GM06990 (cell line): ENCODE data around the gene KCNK5.

Source experiments
- DNase-seq: peaks from one replicate; pipeline ENCODE4 v3.0.0-alpha.2; 2011; ENCODE audit not compliant: insufficient read length; ENCODE audit errors: extremely low read depth
- H3K27me3 ChIP-seq: replicated peaks from 2 replicates; pipeline ENCODE4 v1.6.0; 2011; ENCODE audit warnings: low read length; ENCODE audit not compliant: control insufficient read depth, insufficient read depth
- H3K36me3 ChIP-seq: 2 replicates; pipeline ENCODE4 v1.5.1; 2011; ENCODE audit warnings: low read length; ENCODE audit not compliant: control insufficient read depth, insufficient read depth
- H3K4me3 ChIP-seq: replicated peaks from 2 replicates; pipeline ENCODE4 v1.5.1; 2011; ENCODE audit warnings: low read depth, mild to moderate bottlenecking, control low read depth, low read length
- TF ChIP-seq, protein P1 (sequence below): IDR thresholded peaks from 2 replicates; pipeline ENCODE4 v1.5.1; 2011; ENCODE audit warnings: low read length, control low read depth, mild to moderate bottlenecking, inconsistent platforms; ENCODE audit not compliant: insufficient read depth, poor library complexity, severe bottlenecking

The KCNK5 gene

DNA sequence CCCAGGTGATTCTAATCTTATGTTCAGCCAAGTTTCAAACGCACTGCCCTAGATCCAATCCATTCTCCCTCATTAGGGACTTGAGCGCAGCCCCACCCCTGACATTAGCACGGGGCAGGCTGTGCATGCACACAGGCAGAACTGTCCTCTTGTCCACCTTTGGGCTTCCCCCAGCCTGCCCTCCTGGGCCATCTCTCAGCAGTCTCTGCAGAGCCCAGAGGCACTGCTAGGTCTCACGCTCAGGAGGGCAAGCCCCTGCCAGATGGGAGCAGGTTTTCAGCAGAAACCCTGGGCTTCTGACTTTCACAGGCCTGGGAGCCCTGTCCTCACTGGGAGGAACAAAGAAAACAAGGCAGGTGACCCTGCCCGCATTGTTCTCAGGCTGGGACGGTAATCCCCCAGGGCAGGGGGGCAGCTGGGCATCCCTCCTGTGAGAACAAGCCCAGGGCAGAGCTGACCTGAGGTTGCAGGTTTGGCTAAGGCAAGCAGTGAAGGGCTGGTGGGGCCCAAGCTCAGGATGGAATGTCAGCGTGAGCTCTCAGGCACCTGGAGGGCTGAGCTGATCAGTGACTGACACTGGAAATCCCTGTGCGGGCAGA, 24.5 kb downstream of the KCNK5 start:
- TF ChIP-seq, protein P1, sequence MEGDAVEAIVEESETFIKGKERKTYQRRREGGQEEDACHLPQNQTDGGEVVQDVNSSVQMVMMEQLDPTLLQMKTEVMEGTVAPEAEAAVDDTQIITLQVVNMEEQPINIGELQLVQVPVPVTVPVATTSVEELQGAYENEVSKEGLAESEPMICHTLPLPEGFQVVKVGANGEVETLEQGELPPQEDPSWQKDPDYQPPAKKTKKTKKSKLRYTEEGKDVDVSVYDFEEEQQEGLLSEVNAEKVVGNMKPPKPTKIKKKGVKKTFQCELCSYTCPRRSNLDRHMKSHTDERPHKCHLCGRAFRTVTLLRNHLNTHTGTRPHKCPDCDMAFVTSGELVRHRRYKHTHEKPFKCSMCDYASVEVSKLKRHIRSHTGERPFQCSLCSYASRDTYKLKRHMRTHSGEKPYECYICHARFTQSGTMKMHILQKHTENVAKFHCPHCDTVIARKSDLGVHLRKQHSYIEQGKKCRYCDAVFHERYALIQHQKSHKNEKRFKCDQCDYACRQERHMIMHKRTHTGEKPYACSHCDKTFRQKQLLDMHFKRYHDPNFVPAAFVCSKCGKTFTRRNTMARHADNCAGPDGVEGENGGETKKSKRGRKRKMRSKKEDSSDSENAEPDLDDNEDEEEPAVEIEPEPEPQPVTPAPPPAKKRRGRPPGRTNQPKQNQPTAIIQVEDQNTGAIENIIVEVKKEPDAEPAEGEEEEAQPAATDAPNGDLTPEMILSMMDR: no peak
- no peaks in the 10 kb centered on the region for H3K27me3 ChIP-seq
- DNase-seq: no peak
- no peak overlapping the region for H3K4me3 ChIP-seq
- H3K36me3 ChIP-seq: no peaks in the 10 kb centered on the region

DNA sequence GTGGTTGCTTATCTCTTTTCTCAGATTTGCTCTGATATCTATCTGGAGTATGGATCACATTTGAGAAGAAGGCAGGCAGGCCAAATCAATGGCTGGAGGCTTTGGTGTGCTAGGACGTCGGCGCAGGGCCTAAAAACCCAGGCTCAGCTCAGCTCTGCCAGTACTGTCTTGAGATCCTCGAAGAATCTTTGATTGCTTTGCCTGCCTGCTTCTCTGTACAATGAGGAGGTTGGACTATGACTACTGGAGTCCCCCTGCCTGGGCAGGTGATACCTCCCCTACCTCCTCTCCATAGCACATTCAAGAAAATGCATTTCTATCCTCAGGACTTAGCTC, 25.1 kb downstream of the KCNK5 start:
- Histone ChIP-seq H3K36me3 (no peaks in the 10 kb centered on the region), H3K27me3 (no peaks in the 10 kb centered on the region), H3K4me3 (no peak overlapping the region)
- TF ChIP-seq, protein P1: no peak
- DNase-seq: no peak

DNA sequence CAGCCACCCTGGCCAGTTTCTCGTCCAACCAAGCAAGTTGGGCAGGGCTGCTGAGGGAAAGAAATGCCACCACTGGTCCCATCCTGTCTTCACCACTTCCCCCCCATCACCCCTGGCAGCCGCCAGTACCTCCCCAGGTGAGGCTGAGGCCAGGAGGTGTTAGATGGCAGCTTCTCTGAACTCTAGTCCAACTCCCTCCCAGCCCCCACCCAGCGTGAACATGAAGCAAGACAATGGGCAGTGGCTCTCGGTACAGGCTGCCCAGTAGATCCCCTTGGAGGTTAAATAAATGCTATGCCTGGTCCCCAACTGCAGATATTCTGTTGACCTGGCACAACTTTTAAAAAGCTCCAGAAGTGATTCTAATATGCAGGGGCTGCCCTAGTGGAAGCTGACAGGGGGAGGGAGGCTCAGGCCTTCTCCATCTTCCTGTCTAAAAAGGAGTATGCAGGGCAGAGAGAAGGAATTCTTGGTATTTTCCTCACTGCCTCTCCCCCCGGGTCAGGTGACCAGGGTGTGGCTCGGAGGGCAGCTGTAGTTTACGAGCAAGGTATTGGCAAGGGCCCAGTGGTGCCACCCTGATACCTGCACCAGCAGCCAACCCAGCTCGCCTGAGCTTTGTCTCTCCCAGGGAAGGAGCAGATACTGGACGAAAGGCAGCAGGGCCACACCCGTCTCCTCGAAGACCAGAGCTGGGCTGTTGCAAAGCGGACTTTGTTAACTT, 25.7 kb downstream of the KCNK5 start:
- H3K4me3 ChIP-seq: no peak overlapping the region
- no peaks in the 10 kb centered on the region for H3K27me3 ChIP-seq
- no peak for DNase-seq
- TF ChIP-seq, protein P1: no peak
- no peaks in the 10 kb centered on the region for H3K36me3 ChIP-seq

DNA sequence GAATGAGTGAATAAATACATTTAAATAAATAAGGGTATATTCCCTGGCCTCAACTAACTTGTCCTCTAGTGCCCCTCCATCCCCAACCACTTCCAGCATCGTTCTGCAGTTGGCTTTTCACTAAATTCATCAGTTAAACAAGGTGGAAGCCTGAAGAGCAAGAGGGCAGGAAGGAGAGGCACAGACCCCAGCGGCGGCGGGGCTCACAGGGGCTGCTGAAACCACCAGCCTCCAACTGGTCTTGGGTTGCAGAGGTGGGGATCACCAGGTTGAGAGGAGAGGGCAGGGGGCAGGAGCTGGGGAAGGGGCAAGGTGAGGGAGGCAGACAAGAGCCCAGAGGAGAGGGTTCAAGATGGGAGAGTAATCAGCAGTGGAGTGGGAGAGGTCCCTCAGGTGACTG, 27.1 kb downstream of the KCNK5 start:
- TF ChIP-seq, protein P1: no peak
- H3K27me3 ChIP-seq: no peaks in the 10 kb centered on the region
- H3K36me3 ChIP-seq: no peaks in the 10 kb centered on the region
- no peak for DNase-seq
- H3K4me3 ChIP-seq: no peak overlapping the region

DNA sequence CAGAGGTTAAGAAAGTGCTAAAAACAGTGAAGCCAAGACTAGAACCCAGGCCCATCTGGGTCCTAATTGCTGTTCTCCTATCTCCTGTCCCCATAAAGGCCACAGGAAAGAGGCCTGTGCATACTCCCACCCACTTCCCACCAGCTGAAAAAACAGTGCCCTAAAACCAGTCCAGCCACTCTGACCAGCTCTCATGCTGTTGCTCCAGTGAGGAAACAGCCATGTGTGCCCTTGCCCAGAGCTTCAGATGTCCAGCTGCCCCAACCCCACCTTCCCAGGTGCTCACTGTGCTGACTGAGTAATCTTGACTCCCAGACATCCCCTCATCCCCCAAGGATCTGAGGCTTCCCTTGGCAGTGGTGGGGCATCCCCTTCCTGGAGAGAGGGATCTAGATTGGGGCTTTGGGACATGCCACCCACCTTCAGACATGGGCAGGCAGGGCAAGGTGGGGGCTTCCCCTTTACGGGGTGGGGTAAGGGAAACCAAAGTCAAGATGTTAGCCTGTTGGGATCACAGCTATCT, 28.7 kb downstream of the KCNK5 start:
- Histone ChIP-seq H3K36me3 (no peaks in the 10 kb centered on the region), H3K27me3 (no peaks in the 10 kb centered on the region)
- no peak for DNase-seq

More for the DNA sequence above, 28.7 kb downstream of the KCNK5 start:
- TF ChIP-seq, protein P1: no peak
- no peak overlapping the region for H3K4me3 ChIP-seq
